SK-N-SH treated with all-trans-retinoic acid at 6 μM for 48 hours (cell line): ENCODE measurements around the gene RAB7A.

Source experiments
- ARNTL ChIP-seq: fragments of 450-650 bp; formaldehyde crosslinking; IDR thresholded peaks from 2 replicates; pipeline ENCODE4 v1.5.0; 2020; ENCODE audit warnings: low read depth, mild to moderate bottlenecking, moderate library complexity, borderline replicate concordance
- PATZ1 ChIP-seq: fragments of 250-450 bp; sonication (Bioruptor Pico); IDR thresholded peaks from 2 replicates; pipeline ENCODE4 v1.8.0; 2020; ENCODE audit warnings: mild to moderate bottlenecking, moderate library complexity, borderline replicate concordance
- RARB ChIP-seq: fragments of 250-450 bp; sonication (Bioruptor Pico); IDR thresholded peaks from 2 replicates; pipeline ENCODE4 v1.8.0; 2021; ENCODE audit warnings: mild to moderate bottlenecking, moderate library complexity
- TSHZ2 ChIP-seq: fragments of 250-450 bp; sonication (Bioruptor Pico); IDR thresholded peaks from 2 replicates; pipeline ENCODE4 v1.5.0; 2020; ENCODE audit warnings: mild to moderate bottlenecking, moderate library complexity
- ZC3H10 ChIP-seq: fragments of 250-450 bp; sonication (Bioruptor Pico); IDR thresholded peaks from 2 replicates; pipeline ENCODE4 v1.5.1; 2021; ENCODE audit warnings: mild to moderate bottlenecking, moderate library complexity
- ZFP3 ChIP-seq: fragments of 250-450 bp; sonication (Bioruptor Pico); IDR thresholded peaks from 2 replicates; pipeline ENCODE4 v1.5.0; 2020; ENCODE audit warnings: mild to moderate bottlenecking, moderate library complexity
- ZFP30 ChIP-seq: fragments of 450-650 bp; formaldehyde crosslinking; IDR thresholded peaks from 2 replicates; pipeline ENCODE4 v1.5.0; 2022; ENCODE audit warnings: mild to moderate bottlenecking, moderate library complexity

DNA sequence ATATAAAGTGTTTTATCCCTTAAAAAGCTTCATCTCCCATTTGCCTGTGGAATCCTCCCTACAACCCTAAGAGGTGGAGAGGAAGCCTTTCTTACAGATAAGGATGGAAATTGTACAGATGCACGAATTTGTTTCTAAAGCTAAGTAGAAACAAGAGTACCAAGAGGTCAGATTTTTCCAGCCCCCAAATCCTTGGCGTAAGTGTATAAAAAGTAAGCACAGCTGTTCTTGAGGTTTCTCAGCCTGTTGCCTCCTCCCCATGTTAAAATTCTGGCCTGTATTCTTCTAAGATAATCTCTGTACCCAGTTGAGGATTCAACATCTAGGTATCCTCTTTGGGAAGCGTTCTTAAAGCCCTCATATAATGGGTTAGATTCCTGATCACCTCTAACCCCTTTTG, 34.9 kb downstream of the RAB7A start:
- TF ChIP-seq RARB (CRISPR knock-in tag), result no peak
- no peak for TF ChIP-seq PATZ1 (CRISPR knock-in tag)
- no peak for TF ChIP-seq TSHZ2
- TF ChIP-seq ARNTL (CRISPR knock-in tag), result no peak
- no peak for TF ChIP-seq ZFP30 (CRISPR knock-in tag)
- TF ChIP-seq ZC3H10 (CRISPR knock-in tag), result no peak
- TF ChIP-seq ZFP3 (CRISPR knock-in tag), result no peak
